Measurements from ENCODE around the gene HPGDS.

GRCh38 chr4:94359838-94360237 lies 17.2 kb upstream of the HPGDS start:
- TF ChIP-seq CTCF (IDR thresholded peaks at IDR 0.05; ENCODE audit: low read depth, low read length, poor library complexity, severe bottlenecking) (no peak), EZH2phosphoT487 (IDR thresholded peaks at IDR 0.05; ENCODE audit: borderline replicate concordance, low read length) (no peak)
